Lung (tissue), 12 donors: ENCODE results near the gene GGACT. TPM values are rescaled to one million over a fixed set of nuclear protein-coding genes. Genes with fewer than 3 reads are reported as not detected.

Experiments used
- ATAC-seq: fragments of 200-7000 bp; cut with Tn5 transposase; one replicate; pipeline ENCODE4 v1.9.1; 2020; ENCODE audit warnings: moderate number of reproducible peaks; ENCODE audit not compliant: insufficient read depth, low FRiP score
- DNase-seq, 3 donors: peaks; one replicate each; pipeline ENCODE4 v3.0.0-alpha.2; 2013 to 2017
- H3K27ac ChIP-seq, 2 donors: one replicate each; pipeline ENCODE4 v1.5.1; 2013; ENCODE audit warnings: mild to moderate bottlenecking in 2 of 2, moderate library complexity in 2 of 2, control low read depth in 1 of 2, inconsistent platforms in 1 of 2, low read depth in 1 of 2, low read length in 1 of 2
- H3K27me3 ChIP-seq, 3 donors: one replicate each; pipeline ENCODE4 v1.5.1; 2013; ENCODE audit warnings: low read length in 2 of 3; ENCODE audit not compliant: control insufficient read depth in 3 of 3, insufficient read depth in 3 of 3
- H3K36me3 ChIP-seq, 4 donors: one replicate each; pipeline ENCODE4 v1.5.1; 2013; ENCODE audit warnings: low read length in 4 of 4, mild to moderate bottlenecking in 1 of 4, moderate library complexity in 1 of 4; ENCODE audit not compliant: control insufficient read depth in 4 of 4, insufficient read depth in 4 of 4
- H3K4me1 ChIP-seq, 5 donors: one replicate each; pipeline ENCODE4 v1.5.1; 2013; ENCODE audit warnings: low read length in 5 of 5, mild to moderate bottlenecking in 2 of 5, moderate library complexity in 1 of 5; ENCODE audit not compliant: control insufficient read depth in 5 of 5, insufficient read depth in 5 of 5
- H3K4me3 ChIP-seq: one replicate; pipeline ENCODE4 v1.5.1; 2013; ENCODE audit warnings: mild to moderate bottlenecking, control low read depth, moderate library complexity
- H3K9ac ChIP-seq, 2 donors: one replicate each; pipeline ENCODE4 v1.5.1; 2013; ENCODE audit warnings: low read length in 2 of 2, control low read depth in 1 of 2; ENCODE audit not compliant: insufficient read depth in 1 of 2
- H3K9me3 ChIP-seq, 4 donors: one replicate each; pipeline ENCODE4 v1.5.1; 2013; ENCODE audit warnings: low read length in 3 of 4, mild to moderate bottlenecking in 1 of 4, moderate library complexity in 1 of 4; ENCODE audit not compliant: control insufficient read depth in 4 of 4, insufficient read depth in 3 of 4
- WGBS, 2 donors: extraction: QIAGEN DNeasy Blood & Tissue Kit; methylation state at CpG; one replicate each; pipeline ENCODE4 v1.1.7; 2013; 5-methylcytosine and 5-hydroxymethylcytosine counted together
- polyA plus RNA-seq, 2 donors: library from polyadenylated mRNA; stranded (reverse); fragments of 200-250 nt; gene quantifications; one replicate each; pipeline ENCODE4 v1.2.1, GENCODE V29; 2013
- total RNA-seq, 2 donors: library from RNA; depleted of rRNA in 1 of 2; stranded (reverse); fragments of >200 nt in 1 of 2; gene quantifications; one replicate each; pipeline ENCODE4 v1.2.1, GENCODE V29; 2014 to 2021
- TF ChIP-seq, protein P1 (sequence below): IDR thresholded peaks from 2 replicates; pipeline ENCODE4 v1.5.1; 2012; ENCODE audit warnings: mild to moderate bottlenecking; ENCODE audit errors: control extremely low read depth, extremely low read depth
- donor health status: control.
- donor health status: control.
- donor health status: Bipolar disorder and iron deficiency.
- donor health status: healthy.
- donor health status: DM: yes; HTN: yes; CAD: no.

Gene GGACT
- total and polyA plus RNA-seq, 4 donors: 1.1 to 6.8 (median 3.9) TPM

GRCh38 chr13:100594731-100595130, 6.1 kb upstream of the GGACT start:
- Histone ChIP-seq H3K9ac (no peak overlapping the region), H3K4me3 (no peak overlapping the region), H3K4me1 (no peaks in the 10 kb centered on the region), H3K27ac (no peak overlapping the region), H3K36me3 (no peaks in the 10 kb centered on the region), H3K27me3 (no peaks in the 10 kb centered on the region), H3K9me3 (peaks cover 0 to 3% (median 1%) of the 10 kb centered on the region in 4 donors)
- no peak for DNase-seq
- ATAC-seq: no peak
- 77 to 79% methylated on average over 4 of the region's 4 CpGs for WGBS, 2 donors
- TF ChIP-seq, protein P1, sequence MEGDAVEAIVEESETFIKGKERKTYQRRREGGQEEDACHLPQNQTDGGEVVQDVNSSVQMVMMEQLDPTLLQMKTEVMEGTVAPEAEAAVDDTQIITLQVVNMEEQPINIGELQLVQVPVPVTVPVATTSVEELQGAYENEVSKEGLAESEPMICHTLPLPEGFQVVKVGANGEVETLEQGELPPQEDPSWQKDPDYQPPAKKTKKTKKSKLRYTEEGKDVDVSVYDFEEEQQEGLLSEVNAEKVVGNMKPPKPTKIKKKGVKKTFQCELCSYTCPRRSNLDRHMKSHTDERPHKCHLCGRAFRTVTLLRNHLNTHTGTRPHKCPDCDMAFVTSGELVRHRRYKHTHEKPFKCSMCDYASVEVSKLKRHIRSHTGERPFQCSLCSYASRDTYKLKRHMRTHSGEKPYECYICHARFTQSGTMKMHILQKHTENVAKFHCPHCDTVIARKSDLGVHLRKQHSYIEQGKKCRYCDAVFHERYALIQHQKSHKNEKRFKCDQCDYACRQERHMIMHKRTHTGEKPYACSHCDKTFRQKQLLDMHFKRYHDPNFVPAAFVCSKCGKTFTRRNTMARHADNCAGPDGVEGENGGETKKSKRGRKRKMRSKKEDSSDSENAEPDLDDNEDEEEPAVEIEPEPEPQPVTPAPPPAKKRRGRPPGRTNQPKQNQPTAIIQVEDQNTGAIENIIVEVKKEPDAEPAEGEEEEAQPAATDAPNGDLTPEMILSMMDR: no peak

DNA sequence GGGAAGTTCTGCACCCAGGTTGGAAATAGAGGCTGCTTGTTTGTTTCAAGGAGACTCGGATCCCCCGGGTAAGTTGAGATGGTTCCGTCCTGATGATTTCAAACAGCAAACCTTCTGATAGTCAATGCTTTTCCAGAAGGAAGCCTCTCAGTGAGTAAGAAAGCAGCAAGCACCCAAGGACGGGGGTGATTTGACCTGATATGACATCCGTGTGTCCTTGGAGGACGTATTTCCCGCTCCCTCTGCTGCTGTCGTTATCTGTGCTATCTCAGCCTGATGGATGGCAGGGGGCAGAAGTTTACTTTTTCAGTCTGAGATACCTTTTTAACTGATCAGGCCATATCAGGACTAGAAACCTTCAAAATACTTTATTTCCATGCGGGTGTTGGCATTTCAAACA, 5.7 kb upstream of the GGACT start:
- 80% methylated on average over 9 of the region's 9 CpGs for WGBS, 2 donors
- TF ChIP-seq, protein P1: no peak
- Histone ChIP-seq H3K9me3 (peaks cover 0 to 3% (median 1%) of the 10 kb centered on the region in 4 donors), H3K9ac (no peak overlapping the region), H3K4me1 (no peaks in the 10 kb centered on the region), H3K27ac (no peak overlapping the region), H3K36me3 (no peaks in the 10 kb centered on the region), H3K4me3 (no peak overlapping the region), H3K27me3 (no peaks in the 10 kb centered on the region)
- DNase-seq (no peak), ATAC-seq (no peak)

DNA sequence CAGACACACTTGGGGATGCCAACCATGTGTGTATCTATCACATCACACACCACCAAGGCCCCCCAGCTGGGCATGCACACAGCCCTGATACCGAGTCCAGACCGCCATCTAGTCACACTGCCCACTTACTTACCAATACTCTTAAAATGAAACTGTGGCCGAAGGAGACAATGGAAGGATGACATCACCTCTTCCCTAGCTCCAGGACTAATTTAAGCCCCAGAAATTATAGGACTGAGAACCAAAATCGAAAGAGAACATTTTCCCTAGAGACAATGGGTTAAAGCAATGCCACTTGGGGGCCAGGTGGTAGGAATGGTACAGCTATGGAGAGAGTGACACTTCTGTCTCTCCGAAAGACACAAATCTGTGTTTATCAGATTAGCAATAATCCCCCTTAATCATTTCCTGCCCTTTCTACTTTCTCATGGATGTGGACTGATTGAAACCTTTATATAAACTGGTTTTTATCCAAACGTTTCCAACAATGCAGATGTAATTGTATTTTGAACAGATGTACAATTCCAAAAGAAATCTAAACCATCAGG, 663 bp upstream of the GGACT start:
- H3K9me3 ChIP-seq: no peaks in the 10 kb centered on the region
- peaks cover 0 to 3% (median 0%) of the 10 kb centered on the region in 5 donors for H3K4me1 ChIP-seq
- TF ChIP-seq, protein P1: no peak
- whole genome bisulfite sequencing, 2 donors: 63% methylated on average over 6 of the region's 6 CpGs
- no peaks in the 10 kb centered on the region for H3K27me3 ChIP-seq
- ATAC-seq: no peak
- no peak overlapping the region for H3K9ac ChIP-seq
- peak in 1 of 3 donors; percentile 16 for DNase-seq
- H3K27ac ChIP-seq: no peak overlapping the region
- no peaks in the 10 kb centered on the region for H3K36me3 ChIP-seq
- H3K4me3 ChIP-seq: no peak overlapping the region

- H3K27me3 ChIP-seq: no peaks in the 10 kb centered on the region
- no peak overlapping the region for H3K4me3 ChIP-seq
- H3K9ac ChIP-seq: no peak overlapping the region
- 80 to 83% methylated on average over 5 of the region's 5 CpGs for WGBS, 2 donors
- no peak for DNase-seq
- peaks cover 0 to 8% (median 4%) of the 10 kb centered on the region in 4 donors for H3K36me3 ChIP-seq
- H3K9me3 ChIP-seq: no peaks in the 10 kb centered on the region
- H3K4me1 ChIP-seq: peaks cover 0 to 3% (median 0%) of the 10 kb centered on the region in 5 donors
- TF ChIP-seq, protein P1: no peak
- H3K27ac ChIP-seq: no peak overlapping the region
- ATAC-seq: no peak
These were observed 3.7 kb downstream of the GGACT start for GRCh38 chr13:100584896-100585295.
